Testis (tissue), 2 donors: Measurements from ENCODE around the gene LRG1.

ENCODE experiments used
- CTCF ChIP-seq, 3 experiments: fragments of 450-650 bp in 2 of 3; fragments of 200-600 bp in 1 of 3; sonication (generic) in 1 of 3; IDR thresholded peaks; one replicate each; pipeline ENCODE4 v1.5.1; 2016 to 2019; ENCODE audit warnings: antibody characterized with exemption in 3 of 3, mild to moderate bottlenecking in 2 of 3, moderate library complexity in 1 of 3
- POLR2A ChIP-seq: fragments of 450-650 bp; IDR thresholded peaks from one replicate; pipeline ENCODE4 v1.6.1; 2017; ENCODE audit warnings: antibody characterized with exemption, mild to moderate bottlenecking, moderate library complexity

GRCh38 chr19:4582980-4583842 is 43.4 kb upstream of the LRG1 start:
- no peak for TF ChIP-seq CTCF (IDR thresholded peaks at IDR 0.05)
- no peak for TF ChIP-seq POLR2A
